ENCODE data around the gene OPCML. TPM values are rescaled to one million over a fixed set of nuclear protein-coding genes. Genes with fewer than 3 reads are reported as not detected.

Gene OPCML
- total RNA-seq, 4 donors from 2014 or later: 0.15 TPM; not detected in 3

DNA sequence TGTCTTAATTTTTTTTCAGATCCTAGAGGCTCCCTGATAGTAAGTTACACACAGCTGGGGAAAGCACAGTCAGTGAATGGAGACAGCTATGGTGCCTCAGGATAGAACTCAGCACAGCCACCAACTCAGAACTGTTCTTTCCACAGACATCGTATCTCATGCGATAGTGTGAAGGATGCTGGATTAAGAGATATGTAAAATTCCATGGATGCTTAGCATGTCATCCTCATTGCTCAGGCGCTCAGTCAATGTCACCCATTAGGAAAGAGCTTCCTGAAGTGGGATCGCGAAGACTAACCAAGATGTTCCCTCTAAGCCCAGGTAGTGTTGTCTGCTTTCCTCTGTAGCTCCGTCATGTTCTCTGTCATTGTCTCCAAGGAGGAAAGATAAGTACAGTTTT is 1000.4 kb downstream of the OPCML start:
- Histone ChIP-seq H3K27me3 (no peaks in the 10 kb centered on the region), H3K36me3 (no peaks in the 10 kb centered on the region), H3K4me3 (no peak overlapping the region), H3K27ac (no peak overlapping the region), H3K9me3 (no peaks in the 10 kb centered on the region), H3K4me1 (no peaks in the 10 kb centered on the region)
- no peak for DNase-seq (ENCODE audit: low spot score in 2 of 2)
- TF ChIP-seq EP300 (IDR thresholded peaks at IDR 0.05) (no peak), POLR2A (IDR thresholded peaks at IDR 0.05) (no peak), POLR2AphosphoS5 (IDR thresholded peaks at IDR 0.05) (no peak)
- 47% methylated on average over 6 of the region's 6 CpGs for WGBS

DNA sequence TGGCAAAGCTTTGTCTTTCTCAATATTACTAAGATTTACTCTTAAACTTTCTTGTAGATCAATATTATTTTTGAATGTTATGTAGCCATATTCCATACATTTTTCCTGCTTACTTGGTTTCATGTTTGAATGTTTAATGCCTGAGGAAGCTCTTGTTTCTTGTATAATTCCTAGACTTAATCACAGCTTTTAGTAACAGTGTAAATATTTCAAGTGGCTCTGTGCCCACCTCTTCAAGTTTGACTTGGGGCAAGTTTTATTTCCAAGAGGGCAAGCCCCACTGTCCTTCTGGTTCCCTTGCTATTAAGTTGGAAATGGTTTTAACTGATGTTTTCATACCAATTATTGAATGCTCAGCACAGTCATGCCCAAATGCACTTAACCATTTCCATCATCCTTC is 1004.1 kb downstream of the OPCML start:
- H3K4me1 ChIP-seq: no peaks in the 10 kb centered on the region
- no peaks in the 10 kb centered on the region for H3K36me3 ChIP-seq
- no peak for DNase-seq (ENCODE audit: low spot score in 2 of 2)
- TF ChIP-seq, protein P1, sequence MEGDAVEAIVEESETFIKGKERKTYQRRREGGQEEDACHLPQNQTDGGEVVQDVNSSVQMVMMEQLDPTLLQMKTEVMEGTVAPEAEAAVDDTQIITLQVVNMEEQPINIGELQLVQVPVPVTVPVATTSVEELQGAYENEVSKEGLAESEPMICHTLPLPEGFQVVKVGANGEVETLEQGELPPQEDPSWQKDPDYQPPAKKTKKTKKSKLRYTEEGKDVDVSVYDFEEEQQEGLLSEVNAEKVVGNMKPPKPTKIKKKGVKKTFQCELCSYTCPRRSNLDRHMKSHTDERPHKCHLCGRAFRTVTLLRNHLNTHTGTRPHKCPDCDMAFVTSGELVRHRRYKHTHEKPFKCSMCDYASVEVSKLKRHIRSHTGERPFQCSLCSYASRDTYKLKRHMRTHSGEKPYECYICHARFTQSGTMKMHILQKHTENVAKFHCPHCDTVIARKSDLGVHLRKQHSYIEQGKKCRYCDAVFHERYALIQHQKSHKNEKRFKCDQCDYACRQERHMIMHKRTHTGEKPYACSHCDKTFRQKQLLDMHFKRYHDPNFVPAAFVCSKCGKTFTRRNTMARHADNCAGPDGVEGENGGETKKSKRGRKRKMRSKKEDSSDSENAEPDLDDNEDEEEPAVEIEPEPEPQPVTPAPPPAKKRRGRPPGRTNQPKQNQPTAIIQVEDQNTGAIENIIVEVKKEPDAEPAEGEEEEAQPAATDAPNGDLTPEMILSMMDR (IDR thresholded peaks at IDR 0.05): no peak
- TF ChIP-seq EP300 (IDR thresholded peaks at IDR 0.05) (no peak), POLR2AphosphoS5 (IDR thresholded peaks at IDR 0.05) (no peak), POLR2A (IDR thresholded peaks at IDR 0.05) (no peak)
- H3K27ac ChIP-seq: no peak overlapping the region
- no peak overlapping the region for H3K4me3 ChIP-seq
- no peaks in the 10 kb centered on the region for H3K27me3 ChIP-seq
- H3K9me3 ChIP-seq: no peaks in the 10 kb centered on the region

DNA sequence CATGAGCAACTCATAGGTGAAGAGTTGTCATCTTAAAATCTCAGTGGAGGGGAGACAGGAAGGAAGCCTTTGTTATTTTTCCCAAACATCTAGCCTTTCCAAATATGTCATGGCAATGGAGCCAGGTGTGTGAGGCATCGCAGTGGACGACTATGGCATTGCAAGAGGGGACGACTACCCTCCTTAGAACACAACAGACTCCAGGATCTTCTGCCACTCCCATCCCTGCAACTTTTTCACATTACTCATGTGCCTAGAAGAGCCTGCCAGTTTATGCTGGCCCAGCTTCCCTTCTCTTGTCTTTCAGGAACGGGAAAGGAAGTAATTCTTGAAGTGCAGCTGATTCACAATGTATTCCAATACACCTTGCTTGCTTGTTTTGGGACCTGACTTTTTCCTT is 1008.4 kb downstream of the OPCML start:
- H3K27me3 ChIP-seq: no peaks in the 10 kb centered on the region
- H3K27ac ChIP-seq: no peak overlapping the region
- no peaks in the 10 kb centered on the region for H3K9me3 ChIP-seq
- TF ChIP-seq EP300 (IDR thresholded peaks at IDR 0.05) (no peak), POLR2AphosphoS5 (IDR thresholded peaks at IDR 0.05) (no peak), POLR2A (IDR thresholded peaks at IDR 0.05) (no peak)
- TF ChIP-seq, protein P1 (IDR thresholded peaks at IDR 0.05): no peak
- WGBS: 62% methylated on average over 4 of the region's 4 CpGs
- no peaks in the 10 kb centered on the region for H3K4me1 ChIP-seq
- no peak overlapping the region for H3K4me3 ChIP-seq
- DNase-seq (ENCODE audit: low spot score in 2 of 2): no peak
- H3K36me3 ChIP-seq: no peaks in the 10 kb centered on the region

DNA sequence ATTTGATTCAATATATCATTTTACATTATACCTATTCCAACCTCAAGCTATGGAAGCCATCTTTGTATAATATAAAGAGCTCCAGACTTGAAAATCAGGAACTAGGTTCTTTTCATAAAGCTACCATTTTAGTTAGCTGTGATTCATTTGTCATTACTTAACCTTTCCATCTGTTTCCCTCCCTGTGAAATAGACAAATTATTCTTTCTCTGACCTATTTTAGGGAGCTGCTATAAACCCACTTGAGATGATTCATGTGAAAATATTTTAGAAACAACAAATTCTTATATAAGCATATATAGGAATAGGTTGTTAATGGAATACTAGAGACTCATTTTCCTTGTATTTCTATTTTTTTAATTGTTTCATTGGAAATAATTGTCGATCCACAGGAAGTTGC is 1012.1 kb downstream of the OPCML start:
- no peak overlapping the region for H3K4me3 ChIP-seq
- H3K36me3 ChIP-seq: no peaks in the 10 kb centered on the region
- 94% methylated on average over 1 of the region's 1 CpG for WGBS
- no peaks in the 10 kb centered on the region for H3K27me3 ChIP-seq
- H3K4me1 ChIP-seq: no peaks in the 10 kb centered on the region
- DNase-seq (ENCODE audit: low spot score in 2 of 2): no peak
- TF ChIP-seq POLR2AphosphoS5 (IDR thresholded peaks at IDR 0.05) (no peak), POLR2A (IDR thresholded peaks at IDR 0.05) (no peak), EP300 (IDR thresholded peaks at IDR 0.05) (no peak)
- TF ChIP-seq, protein P1 (IDR thresholded peaks at IDR 0.05): no peak
- no peaks in the 10 kb centered on the region for H3K9me3 ChIP-seq
- H3K27ac ChIP-seq: no peak overlapping the region

DNA sequence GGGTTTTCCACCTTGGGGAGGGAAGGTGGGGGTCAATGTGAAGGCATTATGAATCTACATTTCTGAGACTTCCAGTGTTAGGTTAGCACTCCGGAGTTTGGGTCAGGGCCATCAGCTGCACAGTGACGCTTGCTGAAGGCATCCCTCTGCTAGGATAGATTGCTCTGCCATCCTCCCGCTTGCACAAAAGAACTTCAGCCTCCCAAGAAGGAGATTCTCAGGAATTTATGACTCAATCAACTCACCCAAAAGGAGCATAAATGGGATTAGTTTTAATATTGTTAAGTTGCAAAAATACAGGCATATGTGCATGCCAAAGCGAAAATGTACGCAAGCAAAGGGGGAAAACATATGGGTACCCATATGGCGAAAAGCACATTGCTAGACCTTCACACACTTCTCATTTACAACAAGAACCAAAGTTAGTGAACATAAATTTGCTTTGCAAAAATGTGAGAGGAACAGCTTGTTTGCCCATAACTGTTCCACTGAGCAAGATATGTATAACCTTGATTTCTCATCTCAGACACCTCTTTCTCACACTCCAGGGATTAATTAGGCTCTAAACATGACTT is 1013.0 kb downstream of the OPCML start:
- Histone ChIP-seq H3K27me3 (no peaks in the 10 kb centered on the region), H3K27ac (no peak overlapping the region), H3K9me3 (no peaks in the 10 kb centered on the region), H3K4me1 (no peaks in the 10 kb centered on the region), H3K4me3 (no peak overlapping the region), H3K36me3 (no peaks in the 10 kb centered on the region)
- no peak for DNase-seq (ENCODE audit: low spot score in 2 of 2)
- WGBS: 65% methylated on average over 6 of the region's 6 CpGs
- TF ChIP-seq POLR2AphosphoS5 (IDR thresholded peaks at IDR 0.05): no peak
- no peak for TF ChIP-seq EP300 (IDR thresholded peaks at IDR 0.05)
- TF ChIP-seq, protein P1 (IDR thresholded peaks at IDR 0.05): no peak
- TF ChIP-seq POLR2A (IDR thresholded peaks at IDR 0.05): no peak

Measured in suprapubic skin (tissue), 4 donors.